Endothelial cell of umbilical vein (primary cell): ENCODE data around the gene ALDH3B2. TPM values are rescaled to one million over a fixed set of nuclear protein-coding genes. Genes with fewer than 3 reads are reported as not detected.

Experiments
- BruUV-seq: library from RNA; stranded (reverse); fragments of 400-500 nt; replicated peaks from 2 replicates; lab custom pipeline; 2021; lab: Mats Ljungman, UMichigan
- CTCF ChIA-PET: fragments of 300-600, 350-600 bp; sonication (Branson Sonifier 250); formaldehyde crosslinking; loops from one replicate; lab custom pipeline; 2021; ENCODE audit warnings: antibody characterized with exemption, inconsistent platforms; lab: Charles Lee
- POLR2A ChIA-PET: fragments of 300-600, 350-600 bp; sonication (Branson Sonifier 250); formaldehyde crosslinking; loops from one replicate; lab custom pipeline; 2021; ENCODE audit warnings: antibody characterized with exemption, inconsistent platforms; lab: Charles Lee
- DNase-seq: peaks from one replicate; pipeline ENCODE4 v3.0.0-alpha.2; 2011; ENCODE audit warnings: low read depth, low spot score
- FAIRE-seq: peaks from 2 replicates; lab custom pipeline; 2011; peaks lifted over from hg19 to GRCh38; lab: Jason Lieb, UNC
- H2AFZ ChIP-seq: 2 replicates; pipeline ENCODE4 v1.6.0; 2012; ENCODE audit warnings: low read depth, low read length, control low read depth, inconsistent platforms
- H3K27ac ChIP-seq: 2 replicates; pipeline ENCODE4 v1.5.1; 2011; ENCODE audit warnings: low read depth, mild to moderate bottlenecking, control low read depth, low read length, moderate library complexity; ENCODE audit not compliant: insufficient read depth
- H3K27me3 ChIP-seq, 2 experiments: 2 replicates each; pipeline versions ENCODE4 v1.6.0 to v1.6.1; 2011; ENCODE audit warnings: low read length in 2 of 2, mixed read lengths in 1 of 2; ENCODE audit not compliant: control insufficient read depth in 2 of 2, insufficient read depth in 2 of 2
- H3K36me3 ChIP-seq, 2 experiments: 2 replicates in 1 of 2; 3 replicates in 1 of 2; pipeline ENCODE4 v1.5.1; 2011; ENCODE audit warnings: low read length in 2 of 2, mild to moderate bottlenecking in 1 of 2, moderate library complexity in 1 of 2; ENCODE audit not compliant: control insufficient read depth in 2 of 2, insufficient read depth in 2 of 2; ENCODE audit errors: extremely low read depth in 1 of 2
- H3K4me1 ChIP-seq: 3 replicates; pipeline ENCODE4 v1.5.1; 2011; ENCODE audit warnings: mild to moderate bottlenecking, low read length; ENCODE audit not compliant: control insufficient read depth, insufficient read depth; ENCODE audit errors: extremely low read depth
- H3K4me2 ChIP-seq: 2 replicates; pipeline ENCODE4 v1.6.1; 2011; ENCODE audit warnings: low read length, control low read depth, mixed read lengths; ENCODE audit not compliant: insufficient read depth
- H3K4me3 ChIP-seq, 3 experiments: fragments of 200-600 bp in 1 of 3; sonication (generic), shearing (Covaris generic) in 1 of 3; replicated peaks in 1 of 3; 2 replicates each; pipeline ENCODE4 v1.5.1; 2011 to 2016; ENCODE audit warnings: control low read depth in 3 of 3, low read length in 3 of 3, mild to moderate bottlenecking in 2 of 3, inconsistent platforms in 1 of 3, low read depth in 1 of 3, moderate library complexity in 1 of 3; ENCODE audit not compliant: insufficient read depth in 1 of 3
- H3K79me2 ChIP-seq: 2 replicates; pipeline ENCODE4 v1.6.0; 2012; ENCODE audit warnings: low read length, inconsistent platforms; ENCODE audit not compliant: control insufficient read depth, insufficient read depth
- H3K9ac ChIP-seq: replicated peaks from 2 replicates; pipeline ENCODE3; 2011; ENCODE audit warnings: low read length, control low read depth; ENCODE audit not compliant: insufficient read depth; ENCODE audit errors: extremely low read depth
- H3K9me1 ChIP-seq: replicated peaks from 3 replicates; pipeline ENCODE4 v1.6.0; 2011; ENCODE audit warnings: mild to moderate bottlenecking, low read length; ENCODE audit not compliant: control insufficient read depth, insufficient read depth; ENCODE audit errors: extremely low read depth
- H3K9me3 ChIP-seq: replicated peaks from 2 replicates; pipeline ENCODE4 v1.5.1; 2012; ENCODE audit warnings: low read length, inconsistent platforms; ENCODE audit not compliant: control insufficient read depth, insufficient read depth
- H4K20me1 ChIP-seq: replicated peaks from 2 replicates; pipeline ENCODE3; 2011; ENCODE audit warnings: mild to moderate bottlenecking, low read length; ENCODE audit not compliant: control insufficient read depth, insufficient read depth; ENCODE audit errors: extremely low read depth
- CTCF ChIP-seq, 2 donors: IDR thresholded peaks; 1 replicate in 1 of 2; 2 replicates in 1 of 2; pipeline ENCODE4 v1.5.1; 2011; ENCODE audit warnings: low read length in 2 of 2, mild to moderate bottlenecking in 2 of 2, moderate library complexity in 2 of 2, control low read depth in 1 of 2, inconsistent platforms in 1 of 2, low read depth in 1 of 2; ENCODE audit not compliant: insufficient read depth in 1 of 2; ENCODE audit errors: extremely low read depth in 1 of 2
- EZH2 ChIP-seq: IDR thresholded peaks from 2 replicates; pipeline ENCODE4 v1.6.1; 2012; ENCODE audit warnings: borderline replicate concordance, low read depth, mild to moderate bottlenecking, moderate library complexity, low read length, inconsistent platforms; ENCODE audit not compliant: severe bottlenecking
- FOS ChIP-seq: IDR thresholded peaks from 2 replicates; pipeline ENCODE4 v1.6.1; 2011; ENCODE audit warnings: mild to moderate bottlenecking, low read length, moderate library complexity, borderline replicate concordance; ENCODE audit not compliant: insufficient read depth
- GATA2 ChIP-seq: IDR thresholded peaks from 2 replicates; pipeline ENCODE4 v1.7.0; 2011; ENCODE audit warnings: low read depth, mild to moderate bottlenecking, moderate library complexity, mixed read lengths, low read length; ENCODE audit not compliant: insufficient read length, insufficient read depth
- JUN ChIP-seq: IDR thresholded peaks from 2 replicates; pipeline ENCODE4 v1.6.1; 2011; ENCODE audit warnings: borderline replicate concordance, low read depth; ENCODE audit not compliant: insufficient read length, insufficient read depth
- MAX ChIP-seq: IDR thresholded peaks from 2 replicates; pipeline ENCODE4 v1.6.1; 2011; ENCODE audit not compliant: insufficient read depth, insufficient read length
- MYC ChIP-seq: IDR thresholded peaks from one replicate; pipeline ENCODE4 v1.6.1; 2011; ENCODE audit warnings: mild to moderate bottlenecking, low read depth, low read length
- POLR2A ChIP-seq: IDR thresholded peaks from 2 replicates; pipeline ENCODE4 v1.6.1; 2012; ENCODE audit warnings: low read depth, mild to moderate bottlenecking, control low read depth, low read length
- POLR2AphosphoS5 ChIP-seq: IDR thresholded peaks from 2 replicates; pipeline ENCODE4 v1.6.1; 2012; ENCODE audit warnings: low read depth, mild to moderate bottlenecking, control low read depth, low read length, moderate library complexity; ENCODE audit not compliant: insufficient read depth
- dilution Hi-C: fragments of 300-500 bp; cut with MboI; formaldehyde crosslinking; loops from one replicate; pipeline ENCODE4 v1.15.0; 2019; ENCODE audit warnings: low sequenced_read_pairs; ENCODE audit not compliant: extremely low pct_ligation_motif_present
- intact Hi-C: fragments of 100-400 bp; cut with micrococcal nuclease; formaldehyde crosslinking; loops from one replicate; pipeline ENCODE4 v1.10.0; 2022
- polyA plus RNA-seq, 4 experiments: library from polyadenylated mRNA; depleted of rRNA in 3 of 4; stranded (reverse) in 3 of 4; unstranded in 1 of 4; fragments of >200 nt; gene quantifications; 2 replicates each; pipeline versions ENCODE4 v1.2.1 to v1.2.3, GENCODE V29; 2011 to 2012; ENCODE audit warnings: missing spikeins in 1 of 4
- total RNA-seq: library from RNA; stranded (reverse); gene quantifications from 2 replicates; pipeline ENCODE4 v1.2.3, GENCODE V29; 2021

ALDH3B2 gene
- total and polyA plus RNA-seq, 2 donors (not counting 3 experiments of a cell fraction or from before 2014, with no cell fraction given) = not detected

- no peak for FAIRE-seq
- H3K4me3 ChIP-seq = no peak overlapping the region
- H3K9me3 ChIP-seq = no peaks in the 10 kb centered on the region
- POLR2A ChIA-PET = no interaction called here
- no peaks in the 10 kb centered on the region for H3K36me3 ChIP-seq
- H3K9me1 ChIP-seq = no peaks in the 10 kb centered on the region
- H3K4me2 ChIP-seq = no peak overlapping the region
- no peak overlapping the region for H3K9ac ChIP-seq
- intact Hi-C loops (no loop called here), dilution Hi-C loops (no loop called here)
- H2AFZ ChIP-seq = no peak overlapping the region
- no peak for DNase-seq
- no peaks in the 10 kb centered on the region for H4K20me1 ChIP-seq
- H3K4me1 ChIP-seq = no peaks in the 10 kb centered on the region
- no peak overlapping the region for H3K27ac ChIP-seq
- no peak for TF ChIP-seq POLR2AphosphoS5
- TF ChIP-seq MAX = no peak
- TF ChIP-seq GATA2 = no peak
- TF ChIP-seq JUN = no peak
- no peak for TF ChIP-seq CTCF (IDR thresholded peaks at IDR 0.05; ENCODE audit: extremely low read depth in 1 of 2, insufficient read depth in 1 of 2, low read depth in 1 of 2, low read length in 2 of 2)
- no peak for TF ChIP-seq EZH2
- TF ChIP-seq POLR2A = no peak
- TF ChIP-seq FOS = no peak
- no peak for TF ChIP-seq MYC
- CTCF ChIA-PET = interaction anchor here (0.8 to 1.5 kb wide), 2 partner anchors 8 to 18 kb away, joined by 3 to 5 read pairs; no protein-coding TSS in a partner anchor
- H3K27me3 ChIP-seq = no peaks in the 10 kb centered on the region
- BruUV-seq = no TSS peak
- no peaks in the 10 kb centered on the region for H3K79me2 ChIP-seq
Measured at GRCh38 chr11:67666676-67667489, 7.5 kb downstream of the ALDH3B2 start.
